LoVo (cell line): ENCODE data around the gene SEC61A1.

ENCODE experiments used
- DNase-seq: peaks from one replicate; pipeline ENCODE4 v3.0.0-alpha.2; 2016; ENCODE audit warnings: low spot score

Gene SEC61A1

GRCh38 chr3:128077665-128078064, 25.4 kb downstream of the SEC61A1 start:
- no peak for DNase-seq

GRCh38 chr3:128078322-128078721, 26.1 kb downstream of the SEC61A1 start:
- no peak for DNase-seq

- DNase-seq: no peak
Observed at GRCh38 chr3:128078875-128079274, 26.6 kb downstream of the SEC61A1 start.

- no peak for DNase-seq
Observed at GRCh38 chr3:128079823-128080222, 27.6 kb downstream of the SEC61A1 start.

- DNase-seq: no peak
Observed at GRCh38 chr3:128080323-128081080, 28.3 kb downstream of the SEC61A1 start.

- no peak for DNase-seq
Observed at GRCh38 chr3:128081226-128081625, 29.0 kb downstream of the SEC61A1 start.

GRCh38 chr3:128081846-128082245, 29.6 kb downstream of the SEC61A1 start:
- DNase-seq: no peak

GRCh38 chr3:128082546-128082945, 30.3 kb downstream of the SEC61A1 start:
- no peak for DNase-seq

- DNase-seq: no peak
Observed at GRCh38 chr3:128083396-128083795, 31.2 kb downstream of the SEC61A1 start.

GRCh38 chr3:128083980-128084674, 31.9 kb downstream of the SEC61A1 start:
- no peak for DNase-seq

GRCh38 chr3:128084675-128085021, 32.4 kb downstream of the SEC61A1 start:
- DNase-seq: no peak

GRCh38 chr3:128089135-128089534, 36.9 kb downstream of the SEC61A1 start:
- DNase-seq: no peak

- DNase-seq: no peak
Observed at GRCh38 chr3:128091586-128091985, 39.3 kb downstream of the SEC61A1 start.

GRCh38 chr3:128094295-128095151, 42.3 kb downstream of the SEC61A1 start:
- DNase-seq: no peak

GRCh38 chr3:128095222-128095703, 43.0 kb downstream of the SEC61A1 start:
- peak; percentile 45 for DNase-seq

- no peak for DNase-seq
Observed at GRCh38 chr3:128098234-128098633, 46.0 kb downstream of the SEC61A1 start.

GRCh38 chr3:128100161-128100560, 47.9 kb downstream of the SEC61A1 start:
- no peak for DNase-seq

GRCh38 chr3:128100638-128101037, 48.4 kb downstream of the SEC61A1 start:
- DNase-seq: no peak

- no peak for DNase-seq
Observed at GRCh38 chr3:128103136-128103676, 51.0 kb downstream of the SEC61A1 start.

- DNase-seq: no peak
Observed at GRCh38 chr3:128107834-128108233, 55.6 kb downstream of the SEC61A1 start.

- DNase-seq: no peak
Observed at GRCh38 chr3:128111147-128111546, 58.9 kb downstream of the SEC61A1 start.

GRCh38 chr3:128112357-128112968, 60.2 kb downstream of the SEC61A1 start:
- peak; percentile 17 for DNase-seq
